HG02970 (cell line): ENCODE measurements around the gene PCDH15.

Experiments used
- ATAC-seq: cut with Tn5 transposase; IDR thresholded peaks from one replicate; pipeline ENCODE4 v1.9.1; 2021; ENCODE audit warnings: mild to moderate bottlenecking, moderate library complexity, moderate number of reproducible peaks; ENCODE audit not compliant: unreplicated experiment, low FRiP score

PCDH15 gene

DNA sequence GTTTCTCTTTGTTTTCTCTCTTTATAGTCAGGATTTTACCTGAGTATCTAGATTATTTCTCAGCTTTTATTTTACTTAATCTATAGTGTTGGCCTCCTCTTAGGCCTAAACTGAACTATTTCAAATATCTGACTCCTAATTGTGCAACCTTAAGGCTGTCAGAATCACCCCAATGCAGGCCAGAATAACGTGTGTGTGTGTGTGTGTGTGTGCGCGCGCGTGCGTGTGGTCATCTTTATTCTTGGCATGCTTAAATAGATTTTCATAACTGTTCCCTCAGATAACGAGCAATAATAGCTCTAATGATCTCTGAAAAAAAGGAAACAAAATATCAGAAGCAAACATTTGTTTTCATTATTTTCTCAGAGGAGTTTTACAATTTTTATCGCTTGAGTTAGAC lies 92.4 kb downstream of the PCDH15 start:
- ATAC-seq: no peak

DNA sequence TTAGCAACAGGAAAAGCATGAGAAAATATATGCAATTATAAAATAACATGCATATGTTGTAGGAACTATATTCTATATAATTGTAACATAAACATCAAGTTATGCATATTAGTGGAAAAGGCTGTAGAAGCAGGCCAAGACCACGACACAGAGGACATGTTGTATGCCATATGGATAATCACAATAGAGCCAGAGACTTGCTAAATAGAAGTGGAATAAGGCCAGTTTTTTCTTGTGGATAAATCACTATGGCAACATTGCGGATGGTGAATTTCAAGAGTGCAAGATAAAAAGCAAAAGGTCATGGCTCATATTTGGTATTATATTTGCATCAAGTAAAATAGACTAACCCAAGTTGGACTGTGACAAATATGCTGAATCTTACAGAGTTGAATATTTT lies 93.0 kb downstream of the PCDH15 start:
- ATAC-seq: no peak

DNA sequence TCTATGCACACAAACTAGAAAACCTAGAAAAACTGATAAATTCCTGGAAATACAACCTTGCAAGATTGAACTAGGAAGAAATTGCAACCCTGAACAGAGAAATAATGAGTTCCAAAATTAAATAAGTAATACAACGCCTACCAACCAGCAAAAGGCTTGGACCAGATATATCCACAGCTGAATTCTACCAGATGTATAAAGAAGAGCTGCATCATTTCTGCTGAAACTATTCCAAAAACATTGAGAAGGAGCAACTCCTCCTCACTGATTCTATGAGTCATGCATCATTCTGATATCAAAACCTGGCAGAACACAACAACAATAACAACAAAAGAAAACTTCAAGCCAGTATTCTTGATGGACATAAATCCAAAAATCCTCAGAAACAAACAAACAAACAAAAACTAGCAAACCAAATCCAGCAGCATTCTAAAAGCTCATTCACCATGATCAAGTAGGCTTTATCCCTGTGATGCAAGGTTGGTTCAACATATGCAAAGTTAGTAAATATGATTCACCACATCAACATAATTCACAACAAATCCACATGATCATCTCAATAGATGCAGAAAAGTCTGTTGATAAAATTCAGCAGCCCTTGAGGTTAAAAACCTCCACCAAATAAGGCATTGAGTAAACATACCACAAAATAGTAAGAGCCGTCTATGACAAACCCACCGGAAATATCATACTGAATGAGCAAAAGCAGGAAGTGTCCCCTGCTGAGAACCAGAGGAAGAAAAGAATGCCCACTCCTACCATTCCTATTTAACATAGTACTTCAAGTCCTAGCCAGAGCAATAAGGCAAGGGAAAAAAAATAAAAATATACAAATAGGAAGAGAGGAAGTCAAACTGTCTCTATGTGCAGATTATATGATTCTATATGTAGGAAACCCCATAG lies 98.2 kb downstream of the PCDH15 start:
- no peak for ATAC-seq

DNA sequence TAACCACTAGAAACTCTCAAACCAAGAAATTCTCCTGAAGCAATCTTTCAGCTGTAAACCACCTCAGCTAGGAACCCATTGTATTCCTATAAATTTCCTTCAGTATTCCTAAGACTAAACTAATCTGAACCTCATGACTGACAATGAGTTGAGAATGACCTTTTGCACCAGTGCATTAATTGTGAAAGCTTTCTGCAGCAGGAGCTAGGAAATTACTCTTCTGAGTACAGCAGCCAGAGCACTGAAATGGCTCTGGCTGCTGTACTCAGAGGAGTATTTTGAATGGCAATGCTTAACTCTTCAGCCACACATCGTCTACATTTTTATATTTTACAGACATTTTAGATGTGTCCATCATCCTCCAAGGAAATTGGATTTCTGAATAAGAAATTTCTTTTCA lies 109.7 kb downstream of the PCDH15 start:
- ATAC-seq: no peak

DNA sequence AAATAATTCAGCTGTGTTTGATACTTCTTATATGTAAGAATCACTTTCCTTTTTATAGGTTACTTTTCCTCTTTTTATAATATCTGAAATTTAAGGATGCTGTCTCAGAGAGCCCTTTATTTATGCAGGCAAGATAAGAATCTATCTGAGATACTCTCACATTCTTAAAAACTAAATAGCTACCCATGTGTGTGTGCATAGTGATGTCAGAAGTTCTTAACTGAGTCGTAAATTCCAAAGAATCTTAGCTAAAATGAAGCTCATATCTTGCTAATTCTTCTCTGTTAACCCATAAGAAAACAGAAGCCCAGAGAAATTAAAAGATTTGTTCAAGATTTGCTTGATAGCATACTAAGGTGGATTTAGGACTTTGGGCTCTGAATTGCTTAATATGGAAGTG lies 118.5 kb downstream of the PCDH15 start:
- ATAC-seq: no peak

DNA sequence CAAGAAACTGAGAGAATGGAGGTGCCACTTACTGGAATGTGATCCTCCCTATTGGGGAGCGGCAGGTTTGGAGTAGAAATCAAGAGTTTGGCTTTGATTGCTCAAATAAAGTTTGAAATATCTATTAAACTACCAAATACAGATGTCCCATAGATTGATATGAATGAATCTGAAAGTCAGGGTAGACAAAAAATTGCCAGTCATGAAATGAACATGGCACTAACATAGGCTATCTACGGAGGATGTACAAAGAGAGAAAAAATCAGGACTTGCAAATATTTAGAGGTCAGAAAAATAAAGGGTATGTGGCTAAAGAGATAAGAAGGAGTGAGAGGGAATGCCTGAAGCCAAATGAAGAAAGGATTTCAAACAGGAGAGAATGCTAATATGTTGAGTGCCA lies 119.9 kb downstream of the PCDH15 start:
- ATAC-seq: no peak

DNA sequence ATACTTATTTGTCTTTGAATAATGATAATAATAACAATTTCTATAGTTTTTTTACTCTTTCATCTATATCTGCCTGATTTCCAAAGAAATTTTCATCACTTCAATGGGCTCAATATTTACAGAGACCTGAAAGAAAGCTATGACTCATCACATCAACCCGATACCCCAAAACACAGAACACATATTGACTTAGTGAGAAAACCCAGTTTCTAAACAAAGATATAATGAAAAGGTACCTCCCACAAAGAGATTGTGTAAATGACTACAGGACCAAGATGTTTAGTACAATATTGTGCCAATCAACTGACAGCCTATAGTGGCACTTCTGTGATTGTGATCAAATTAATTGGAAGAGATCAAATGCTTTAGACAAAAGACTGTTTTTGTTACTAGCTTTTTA lies 133.9 kb downstream of the PCDH15 start:
- no peak for ATAC-seq

DNA sequence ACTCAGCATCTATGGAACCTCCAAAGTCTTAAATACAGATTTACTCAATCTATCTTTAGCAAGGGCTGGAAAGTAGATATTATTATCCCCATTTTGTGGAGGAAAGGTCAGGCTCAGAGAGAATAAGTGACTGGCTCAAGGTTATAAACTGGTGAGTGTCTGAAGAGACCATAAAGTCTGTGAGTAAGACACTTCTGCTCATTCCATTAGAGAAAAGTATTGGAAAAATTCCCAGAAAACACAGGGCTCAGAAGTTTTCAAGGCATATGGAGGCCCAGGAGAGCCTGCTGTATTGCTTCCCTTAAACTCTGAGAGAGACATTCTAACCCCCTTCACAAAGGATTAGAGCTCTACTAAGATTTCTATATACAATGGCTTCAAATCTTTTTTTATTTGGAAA lies 134.8 kb downstream of the PCDH15 start:
- no peak for ATAC-seq

DNA sequence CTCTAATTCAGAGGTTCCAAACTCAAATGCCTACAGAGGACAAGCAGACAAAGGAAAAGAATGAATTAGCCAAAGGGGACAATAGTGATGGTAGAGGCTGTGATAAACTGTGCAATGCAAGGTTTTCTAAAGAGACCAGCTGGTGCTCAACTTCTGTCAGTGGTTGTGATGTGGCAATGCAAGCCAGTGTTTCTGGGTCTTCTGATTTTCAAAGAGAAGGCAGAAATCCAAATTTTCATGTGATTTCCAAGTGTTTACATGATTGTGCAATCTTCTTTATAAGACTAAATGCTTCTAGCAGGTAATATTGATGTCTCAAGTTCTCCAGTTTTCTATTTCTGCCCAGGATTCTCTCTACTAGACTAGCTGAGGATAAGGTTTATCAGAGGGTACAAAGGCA lies 135.9 kb downstream of the PCDH15 start:
- ATAC-seq: no peak

DNA sequence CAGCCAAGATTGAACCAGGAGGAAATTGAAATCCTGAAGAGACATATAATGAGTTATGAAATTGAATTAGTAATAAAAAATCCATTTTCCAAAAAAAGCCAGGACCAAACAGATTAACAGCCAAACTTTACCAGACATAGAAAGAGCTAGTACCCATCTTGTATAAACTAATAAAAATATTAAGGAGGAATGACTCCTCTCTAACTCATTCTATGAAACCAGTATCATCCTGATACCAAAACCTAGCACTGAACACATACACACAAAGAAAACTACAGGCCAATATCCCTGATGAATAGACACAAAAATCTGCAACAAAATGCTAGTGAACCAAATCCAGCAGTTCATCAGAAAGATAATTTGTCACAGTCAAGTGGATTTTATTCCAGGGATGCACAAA lies 140.6 kb downstream of the PCDH15 start:
- no peak for ATAC-seq

DNA sequence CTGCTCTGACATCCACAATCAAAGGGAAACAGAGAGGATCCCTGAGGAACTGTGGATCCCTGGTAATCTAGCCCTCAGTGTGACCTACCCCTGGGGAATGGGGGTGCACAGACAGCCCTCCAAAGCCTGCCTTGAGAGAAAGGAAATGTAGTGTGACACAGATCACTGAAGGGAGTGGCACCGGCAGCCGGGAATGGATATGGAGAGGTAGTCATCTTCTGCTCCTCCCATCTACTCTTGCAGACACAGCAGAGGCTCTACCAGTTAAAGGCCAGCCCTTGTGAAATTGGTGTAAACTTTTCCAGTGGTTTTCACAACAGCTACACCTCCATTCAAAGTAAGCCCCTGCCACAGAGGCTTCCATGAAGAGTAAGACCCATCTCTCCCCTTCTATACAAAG lies 144.4 kb downstream of the PCDH15 start:
- no peak for ATAC-seq

DNA sequence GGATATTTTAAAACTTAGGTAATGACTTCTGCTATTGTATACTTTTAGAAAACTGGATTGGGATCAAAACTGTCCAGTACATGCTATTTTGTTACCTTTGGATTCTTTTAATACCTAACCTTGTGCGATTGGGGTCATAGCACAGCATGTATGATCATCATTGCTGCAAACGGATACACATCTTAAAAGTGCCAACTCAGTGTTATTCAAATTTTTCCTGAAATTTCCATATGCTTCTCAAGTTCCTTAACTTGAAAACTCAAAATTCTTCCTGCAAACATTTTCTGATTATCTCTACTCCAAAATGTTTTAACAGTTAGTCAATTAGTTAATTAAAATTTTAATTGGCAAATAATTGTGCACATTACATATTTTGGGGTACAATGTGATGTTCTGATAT lies 147.5 kb downstream of the PCDH15 start:
- no peak for ATAC-seq

DNA sequence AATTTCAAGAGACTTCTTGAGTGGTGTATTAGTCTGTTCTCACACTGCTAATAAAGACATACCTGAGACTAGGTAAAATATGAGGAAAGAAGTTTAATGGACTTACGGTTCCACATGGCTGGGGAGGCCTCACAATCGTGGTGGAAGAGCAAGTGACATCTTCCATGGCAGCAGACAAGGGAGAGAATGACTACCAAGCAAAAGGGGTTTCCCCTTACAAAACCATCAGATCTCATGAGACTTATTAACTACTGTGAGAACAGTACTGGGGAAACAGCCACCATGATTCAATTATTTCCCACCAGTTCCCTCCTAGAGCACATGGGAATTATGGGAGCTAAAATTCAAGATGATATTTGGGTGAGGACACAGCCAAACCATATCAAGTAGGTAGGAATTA lies 150.5 kb downstream of the PCDH15 start:
- no peak for ATAC-seq

DNA sequence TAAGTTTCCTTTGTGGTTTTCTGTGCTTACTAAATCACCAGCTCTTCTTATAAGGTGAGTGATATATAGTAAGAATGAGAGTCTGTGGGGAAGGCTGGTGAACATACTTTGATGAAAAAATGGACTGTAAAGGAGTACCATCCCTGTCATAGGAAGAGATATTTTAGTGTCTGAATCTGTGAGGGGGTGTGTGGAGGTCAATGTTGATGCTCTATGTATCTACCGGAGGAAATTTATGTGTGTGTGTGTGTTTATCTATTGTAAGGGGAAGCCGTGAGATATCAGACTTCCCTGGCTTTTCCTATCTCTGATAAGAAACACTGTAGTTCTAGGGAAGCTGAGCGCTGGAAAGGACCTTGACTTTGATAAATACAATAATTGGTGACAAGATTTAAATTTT lies 179.0 kb downstream of the PCDH15 start:
- ATAC-seq: no peak

DNA sequence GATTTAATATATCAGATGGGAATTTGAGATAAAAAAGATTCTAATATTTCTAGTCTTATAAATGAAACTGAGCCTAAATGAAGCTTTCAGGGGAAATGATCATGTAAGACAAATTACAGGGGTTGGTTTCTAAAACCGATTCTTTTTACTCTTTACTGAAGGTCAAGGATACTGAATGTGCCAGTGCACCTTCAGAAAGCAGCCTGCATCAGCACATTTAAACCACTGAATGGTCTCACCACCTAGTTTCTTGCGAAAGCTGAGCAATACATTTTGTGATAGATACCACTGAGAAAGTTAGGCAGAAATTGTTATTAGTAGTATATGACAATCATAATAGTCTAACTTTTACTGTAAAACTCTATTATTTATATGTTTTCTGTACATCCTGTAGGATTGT lies 180.7 kb downstream of the PCDH15 start:
- no peak for ATAC-seq

DNA sequence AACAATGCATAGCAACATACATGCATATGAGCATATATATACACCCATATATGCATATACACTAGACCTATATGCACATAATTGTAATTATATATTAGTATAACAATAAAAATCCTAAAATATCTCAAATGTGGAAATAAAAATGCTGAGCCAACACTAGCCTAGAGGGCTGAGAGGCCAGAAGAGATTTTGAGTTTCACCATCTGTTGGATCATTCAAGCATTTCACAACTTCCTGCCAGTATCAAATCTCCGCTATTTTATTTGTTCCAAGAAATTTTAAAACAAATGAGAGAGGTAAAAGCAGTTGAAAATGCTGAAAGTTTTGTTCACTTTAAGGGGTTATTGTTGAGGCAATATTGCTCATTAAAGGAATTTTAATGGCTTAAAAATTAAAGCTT lies 187.0 kb downstream of the PCDH15 start:
- ATAC-seq: no peak

DNA sequence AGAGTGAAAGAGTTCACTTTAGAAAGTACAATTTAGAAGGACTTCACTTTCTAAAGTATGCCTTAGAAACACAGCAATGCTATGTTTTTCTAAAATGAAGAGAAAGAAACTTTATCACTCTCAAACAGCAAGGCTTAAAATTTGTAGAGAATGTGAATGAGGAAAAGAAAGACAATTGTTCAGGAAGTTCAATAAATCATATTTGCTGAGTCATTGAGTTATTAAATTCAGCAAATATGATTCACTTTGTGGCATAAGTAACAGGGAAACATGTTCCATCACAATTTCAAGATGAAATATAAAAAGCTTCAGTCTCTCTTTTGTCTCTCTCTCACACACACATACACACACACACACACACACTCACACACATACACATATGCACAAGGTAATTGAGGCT lies 187.9 kb downstream of the PCDH15 start:
- ATAC-seq: no peak

DNA sequence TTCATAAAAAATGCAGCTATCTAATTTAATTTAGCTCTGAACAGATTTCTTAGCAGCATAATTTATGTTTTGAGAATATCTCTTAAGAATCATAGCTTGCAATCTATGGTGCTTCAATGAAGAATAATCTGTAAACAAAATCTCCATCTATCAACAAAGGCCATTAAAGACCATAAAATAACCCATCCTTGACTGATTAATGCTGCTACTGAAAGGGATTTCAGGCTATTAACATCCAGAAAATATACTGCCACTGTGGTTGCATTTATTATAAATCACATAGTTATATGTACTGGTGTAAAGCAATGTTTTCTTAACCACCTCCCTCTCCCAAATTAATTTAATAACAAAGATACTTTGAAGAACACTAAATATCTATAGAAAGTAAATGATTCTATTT lies 191.6 kb downstream of the PCDH15 start:
- no peak for ATAC-seq

DNA sequence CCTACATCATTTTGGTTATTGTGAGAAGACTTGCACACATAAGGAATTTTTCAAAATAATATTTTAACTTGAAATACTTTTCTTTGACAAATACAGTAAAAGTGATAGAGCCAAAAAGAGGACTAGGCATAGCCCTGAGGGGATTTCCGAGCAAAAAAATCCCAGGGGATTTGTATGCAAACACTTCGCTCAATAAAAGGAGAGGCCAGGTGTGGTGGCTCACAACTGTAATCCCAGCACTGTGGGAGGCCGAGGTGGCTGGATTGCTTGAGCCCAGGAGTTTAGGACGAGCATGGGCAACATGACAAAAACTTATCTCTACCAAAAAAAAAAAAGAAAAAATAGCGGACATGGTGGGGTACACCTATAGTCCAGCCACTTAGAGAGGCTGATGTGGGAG lies 193.0 kb downstream of the PCDH15 start:
- no peak for ATAC-seq

DNA sequence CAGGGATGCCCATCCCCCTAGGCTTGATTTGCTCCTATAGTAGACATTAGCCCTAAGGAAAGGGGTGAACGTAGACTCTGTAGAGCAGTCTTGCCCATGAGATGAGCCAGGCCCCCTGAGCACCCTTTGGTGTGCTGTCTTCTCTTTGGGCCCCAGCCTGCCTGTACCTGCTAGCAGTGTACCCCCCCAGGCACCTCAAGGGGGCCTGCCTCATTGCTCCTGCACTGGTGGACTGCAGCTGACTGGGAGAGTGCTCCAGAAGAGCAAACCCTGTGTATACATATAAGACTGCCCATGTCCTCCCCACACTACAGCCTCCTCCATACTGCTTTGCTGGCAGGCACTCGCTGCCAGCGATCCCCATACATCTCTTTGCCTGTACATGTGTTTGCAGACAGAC lies 206.7 kb downstream of the PCDH15 start:
- no peak for ATAC-seq

DNA sequence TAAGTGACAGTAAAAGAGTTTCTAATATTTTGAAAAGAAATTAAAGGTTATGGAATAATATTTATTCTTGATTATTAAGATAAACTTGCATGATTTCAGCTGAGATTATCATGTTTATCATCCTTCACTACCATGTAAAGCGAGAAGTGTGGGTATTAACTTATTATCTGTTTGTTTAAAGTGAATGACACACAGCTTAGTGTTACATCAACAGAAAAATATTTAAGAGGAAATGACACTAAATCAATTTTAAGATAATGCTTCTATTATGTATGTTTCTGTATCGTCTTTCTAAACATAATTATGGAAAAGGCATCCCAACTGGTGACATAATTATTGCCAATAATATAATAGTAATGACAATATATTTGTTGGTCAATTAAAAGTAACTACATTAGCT lies 213.1 kb downstream of the PCDH15 start:
- ATAC-seq: no peak

DNA sequence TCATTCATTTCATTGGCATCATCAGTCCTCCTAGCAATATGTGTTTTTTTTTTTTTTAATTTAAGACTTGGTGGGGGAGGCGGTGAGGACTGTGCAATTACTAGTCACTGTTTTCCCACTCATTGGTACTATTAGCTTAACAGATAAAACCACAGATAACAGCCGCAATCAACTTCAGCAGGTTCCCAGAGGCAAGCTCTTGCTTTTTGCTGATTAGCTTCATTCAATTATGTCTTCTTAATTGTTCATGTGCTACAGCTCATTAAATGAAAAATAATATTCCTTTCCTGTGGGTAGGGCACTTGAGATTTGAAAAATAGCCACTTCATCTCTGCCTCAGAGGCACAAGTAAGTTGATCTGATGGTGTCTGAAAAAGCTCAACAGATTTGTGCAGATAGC lies 215.5 kb downstream of the PCDH15 start:
- ATAC-seq: no peak

DNA sequence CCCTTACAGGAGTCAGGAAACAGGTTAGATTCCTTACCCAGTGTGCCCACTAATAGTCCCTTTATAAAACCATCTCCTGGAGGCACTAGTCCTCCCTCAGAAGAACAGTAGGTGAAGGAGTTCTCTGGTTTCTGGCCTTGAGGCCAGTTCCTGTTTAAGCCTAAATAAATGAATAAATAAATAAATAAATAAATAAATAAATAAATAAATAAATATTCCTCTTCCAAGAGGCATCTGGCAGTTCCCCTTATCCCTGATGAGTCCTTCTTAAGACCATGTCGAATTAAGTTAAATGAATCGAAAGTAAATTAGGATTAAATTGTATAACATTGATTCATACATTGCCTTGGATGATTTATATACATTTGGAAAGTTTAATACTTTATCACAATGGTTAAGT lies 223.3 kb downstream of the PCDH15 start:
- ATAC-seq: no peak
